H9 (cell line): ENCODE data around the gene RNF20. TPM values are rescaled to one million over a fixed set of nuclear protein-coding genes. Genes with fewer than 3 reads are reported as not detected.
A peak's percentile ranks its signal among the peaks of the same experiment; 100 is the strongest.

Experiments used
- DNase-seq: peaks from one replicate; pipeline ENCODE4 v3.0.0-alpha.2; 2017
- H2AFZ ChIP-seq: one replicate; pipeline ENCODE4 v1.6.1; 2013; ENCODE audit warnings: mild to moderate bottlenecking, low read length, control low read depth, moderate library complexity
- H2AK5ac ChIP-seq: 2 replicates; pipeline ENCODE4 v1.6.1; 2013; ENCODE audit warnings: low read length, control low read depth, mixed read lengths; ENCODE audit not compliant: insufficient read length
- H2BK120ac ChIP-seq: one replicate; pipeline ENCODE4 v1.6.1; 2013; ENCODE audit warnings: low read depth, mild to moderate bottlenecking, low read length, control low read depth, inconsistent platforms; ENCODE audit not compliant: poor library complexity, severe bottlenecking
- H2BK12ac ChIP-seq: 2 replicates; pipeline ENCODE4 v1.6.1; 2013; ENCODE audit warnings: low read length, control low read depth, mixed read lengths, low read depth; ENCODE audit not compliant: insufficient read length
- H2BK15ac ChIP-seq: 2 replicates; pipeline ENCODE4 v1.6.1; 2013; ENCODE audit warnings: low read depth, low read length, control low read depth
- H2BK20ac ChIP-seq: one replicate; pipeline ENCODE4 v1.6.1; 2013; ENCODE audit warnings: low read depth, mild to moderate bottlenecking, low read length, control low read depth, inconsistent platforms; ENCODE audit not compliant: poor library complexity, severe bottlenecking
- H2BK5ac ChIP-seq: 2 replicates; pipeline ENCODE4 v1.6.1; 2013; ENCODE audit warnings: low read length, control low read depth, mixed read lengths; ENCODE audit not compliant: insufficient read length
- H3K14ac ChIP-seq: 2 replicates; pipeline ENCODE4 v1.6.1; 2013; ENCODE audit warnings: low read length, control low read depth; ENCODE audit not compliant: insufficient read depth
- H3K18ac ChIP-seq: 2 replicates; pipeline ENCODE4 v1.6.1; 2013; ENCODE audit warnings: low read depth, mild to moderate bottlenecking, mixed read lengths, low read length, control low read depth; ENCODE audit not compliant: insufficient read length
- H3K23ac ChIP-seq: 2 replicates; pipeline ENCODE4 v1.6.1; 2013; ENCODE audit warnings: low read length, control low read depth, mixed read lengths, low read depth; ENCODE audit not compliant: insufficient read length
- H3K23me2 ChIP-seq: 2 replicates; pipeline ENCODE4 v1.6.1; 2013; ENCODE audit warnings: low read depth, mild to moderate bottlenecking, mixed read lengths, low read length, control low read depth; ENCODE audit not compliant: insufficient read length, poor library complexity, severe bottlenecking
- H3K27ac ChIP-seq: 2 replicates; pipeline ENCODE4 v1.5.1; 2013; ENCODE audit warnings: low read length, control low read depth, mixed read lengths, low read depth; ENCODE audit not compliant: insufficient read length
- H3K27me3 ChIP-seq: 2 replicates; pipeline ENCODE4 v1.6.1; 2013; ENCODE audit warnings: low read length, control low read depth, inconsistent platforms; ENCODE audit not compliant: insufficient read depth
- H3K4ac ChIP-seq: 2 replicates; pipeline ENCODE4 v1.6.1; 2013; ENCODE audit warnings: low read depth, mild to moderate bottlenecking, control low read depth, inconsistent platforms, low read length, moderate library complexity
- H3K4me1 ChIP-seq: 2 replicates; pipeline ENCODE4 v1.6.1; 2013; ENCODE audit warnings: low read length, control low read depth, inconsistent platforms; ENCODE audit not compliant: insufficient read depth
- H3K4me2 ChIP-seq: 2 replicates; pipeline ENCODE4 v1.6.1; 2013; ENCODE audit warnings: low read length, control low read depth, mixed read lengths; ENCODE audit not compliant: insufficient read length, insufficient read depth
- H3K56ac ChIP-seq: 2 replicates; pipeline ENCODE4 v1.6.1; 2013; ENCODE audit warnings: low read depth, mild to moderate bottlenecking, mixed read lengths, low read length, control low read depth; ENCODE audit not compliant: insufficient read length
- H3K79me1 ChIP-seq: 2 replicates; pipeline ENCODE4 v1.6.1; 2013; ENCODE audit warnings: low read depth, mild to moderate bottlenecking, moderate library complexity, low read length, control low read depth, inconsistent platforms; ENCODE audit not compliant: insufficient read depth, poor library complexity, severe bottlenecking
- H3K79me2 ChIP-seq: 2 replicates; pipeline ENCODE4 v1.6.1; 2013; ENCODE audit warnings: low read length, control low read depth, inconsistent platforms; ENCODE audit not compliant: insufficient read depth
- H3K9ac ChIP-seq: 2 replicates; pipeline ENCODE4 v1.6.1; 2013; ENCODE audit warnings: low read length, control low read depth, mixed read lengths; ENCODE audit not compliant: insufficient read length; ENCODE audit errors: extremely low read depth
- H3K9me3 ChIP-seq: one replicate; pipeline ENCODE4 v1.6.1; 2013; ENCODE audit warnings: low read depth, low read length, inconsistent platforms; ENCODE audit not compliant: control insufficient read depth
- H3T11ph ChIP-seq: one replicate; pipeline ENCODE4 v1.6.1; 2013; ENCODE audit warnings: mild to moderate bottlenecking, low read length, control low read depth, inconsistent platforms
- H4K20me1 ChIP-seq: one replicate; pipeline ENCODE4 v1.6.1; 2013; ENCODE audit not compliant: control insufficient read depth, insufficient read length, insufficient read depth
- H4K5ac ChIP-seq: 2 replicates; pipeline ENCODE4 v1.6.1; 2013; ENCODE audit warnings: low read depth, mild to moderate bottlenecking, mixed read lengths, low read length, control low read depth; ENCODE audit not compliant: insufficient read length
- H4K8ac ChIP-seq: replicated peaks from 2 replicates; pipeline ENCODE4 v1.6.1; 2013; ENCODE audit warnings: low read length, control low read depth, mixed read lengths, low read depth; ENCODE audit not compliant: insufficient read length
- H4K91ac ChIP-seq: 2 replicates; pipeline ENCODE4 v1.6.1; 2013; ENCODE audit warnings: low read depth, mild to moderate bottlenecking, moderate library complexity, mixed read lengths, low read length, control low read depth; ENCODE audit not compliant: insufficient read length
- H3K27ac Mint-ChIP-seq, 3 experiments: 2 replicates in 2 of 3; 3 replicates in 1 of 3; pipeline ENCODE4 v1.8.0; 2020 to 2021; ENCODE audit warnings: mixed read lengths in 3 of 3, mild to moderate bottlenecking in 1 of 3, moderate library complexity in 1 of 3
- H3K27me3 Mint-ChIP-seq: 2 replicates; pipeline ENCODE4 v1.8.0; 2021; ENCODE audit warnings: low read depth, mild to moderate bottlenecking, moderate library complexity, mixed read lengths
- H3K36me3 Mint-ChIP-seq, 3 experiments: 2 replicates in 2 of 3; 3 replicates in 1 of 3; pipeline ENCODE4 v1.8.0; 2020 to 2021; ENCODE audit warnings: low read depth in 3 of 3, mixed read lengths in 3 of 3; ENCODE audit not compliant: insufficient read depth in 1 of 3
- H3K4me1 Mint-ChIP-seq, 2 experiments: 2 replicates each; pipeline ENCODE4 v1.8.0; 2020; ENCODE audit warnings: mixed read lengths in 2 of 2
- H3K4me3 Mint-ChIP-seq, 2 experiments: 2 replicates in 1 of 2; 3 replicates in 1 of 2; pipeline ENCODE4 v1.8.0; 2020 to 2021; ENCODE audit warnings: mild to moderate bottlenecking in 2 of 2, mixed read lengths in 2 of 2, moderate library complexity in 1 of 2
- H3K9me3 Mint-ChIP-seq, 2 experiments: 2 replicates in 1 of 2; 3 replicates in 1 of 2; pipeline ENCODE4 v1.8.0; 2020; ENCODE audit warnings: mild to moderate bottlenecking in 2 of 2, mixed read lengths in 2 of 2, moderate library complexity in 1 of 2
- WGBS: extraction: QIAGEN DNeasy Blood & Tissue Kit; methylation state at CpG from one replicate; pipeline ENCODE4 v1.1.7; 2013; ENCODE audit warnings: missing lambda C conversion rate, low lambda C conversion rate, mixed read lengths; ENCODE audit not compliant: insufficient read length; ENCODE audit errors: extremely low coverage; 5-methylcytosine and 5-hydroxymethylcytosine counted together
- total RNA-seq: library from RNA; stranded (reverse); gene quantifications from 2 replicates; pipeline ENCODE4 v1.2.1, GENCODE V29; 2021
- TF ChIP-seq, protein P1 (sequence below): fragments of 200-600 bp; sonication (generic); conservative IDR thresholded peaks from 3 replicates; pipeline ENCODE4 v1.8.0; 2021; ENCODE audit warnings: antibody characterized with exemption, mild to moderate bottlenecking

RNF20 gene
- total RNA-seq, 1 experiment from 2014 or later, result 48.5 TPM

DNA sequence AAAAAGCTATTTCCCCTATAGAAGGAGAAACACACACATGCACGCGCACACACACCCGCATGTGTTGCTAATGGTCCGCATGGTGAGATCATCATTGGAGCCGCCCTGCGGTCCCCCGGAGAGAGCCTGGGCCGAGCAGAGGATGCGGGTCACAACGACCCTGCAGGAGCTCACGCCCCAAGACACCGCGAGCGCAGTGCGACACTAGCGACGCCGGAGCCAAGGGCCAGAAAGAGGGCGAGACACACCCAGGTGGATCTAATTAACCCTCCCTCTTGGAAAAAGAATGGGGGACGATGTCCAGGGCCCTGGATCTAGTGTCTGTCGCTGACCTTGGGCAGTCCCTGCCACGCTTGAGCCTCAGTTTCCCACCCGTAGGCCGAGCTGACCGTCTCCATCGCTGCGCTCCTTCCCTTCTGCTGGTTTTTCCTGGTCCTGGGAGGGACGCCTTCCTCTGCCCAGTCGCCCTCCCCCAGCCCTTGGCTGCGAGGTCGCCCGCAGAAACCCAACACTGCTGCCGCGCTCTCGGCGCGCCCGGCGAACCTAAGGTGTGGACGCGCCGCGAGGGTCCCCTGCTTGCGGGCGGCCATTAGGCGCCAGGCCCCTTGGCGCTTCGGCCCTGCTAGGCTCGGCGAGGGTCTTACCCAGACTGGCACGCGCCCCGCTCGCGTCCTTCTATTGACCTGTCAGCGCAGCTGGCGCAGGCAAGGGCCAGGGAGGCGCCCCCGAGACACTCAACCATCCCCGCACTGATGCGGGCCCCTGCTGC lies 47.5 kb upstream of the RNF20 start:
- peak overlapping the region; percentile 79 for H3K18ac ChIP-seq
- H2BK12ac ChIP-seq, result no peak overlapping the region
- no peak overlapping the region for H4K91ac ChIP-seq
- H3K4ac ChIP-seq, result no peak overlapping the region
- H3K14ac ChIP-seq, result peak overlapping the region; percentile 83
- no CpG with 5 or more reads among the region's 61 CpGs for WGBS
- peak overlapping the region; percentile 59 for H3K4me2 ChIP-seq
- no peaks in the 10 kb centered on the region for H3K4me1 ChIP-seq
- H3K9me3 ChIP-seq, result no peaks in the 10 kb centered on the region
- no peaks in the 10 kb centered on the region for H3K9me3 Mint-ChIP-seq
- H3K4me3 Mint-ChIP-seq, result peak overlapping the region; percentile 87 to 92
- no peaks in the 10 kb centered on the region for H3K27me3 ChIP-seq
- peak overlapping the region; percentile 66 for H3K9ac ChIP-seq
- H4K5ac ChIP-seq, result no peak overlapping the region
- peaks cover 0 to 1% (median 0%) of the 10 kb centered on the region in 3 experiments; a peak in 1 of 7 replicates for H3K36me3 Mint-ChIP-seq
- no peaks in the 10 kb centered on the region for H3K79me1 ChIP-seq
- no peak overlapping the region for H2BK15ac ChIP-seq
- no peaks in the 10 kb centered on the region for H4K20me1 ChIP-seq
- peak; percentile 75 for DNase-seq
- no peak overlapping the region for H3K23ac ChIP-seq
- H2BK20ac ChIP-seq, result no peak overlapping the region
- H3K79me2 ChIP-seq, result no peaks in the 10 kb centered on the region
- no peak overlapping the region for H2BK120ac ChIP-seq
- H2AK5ac ChIP-seq, result no peak overlapping the region
- H3K27ac ChIP-seq, result no peak overlapping the region
- H3K27ac Mint-ChIP-seq, result peak overlapping the region in 1 of 3 experiments; percentile 58; a peak in 1 of 7 replicates
- H3K56ac ChIP-seq, result no peak overlapping the region
- TF ChIP-seq, protein P1, sequence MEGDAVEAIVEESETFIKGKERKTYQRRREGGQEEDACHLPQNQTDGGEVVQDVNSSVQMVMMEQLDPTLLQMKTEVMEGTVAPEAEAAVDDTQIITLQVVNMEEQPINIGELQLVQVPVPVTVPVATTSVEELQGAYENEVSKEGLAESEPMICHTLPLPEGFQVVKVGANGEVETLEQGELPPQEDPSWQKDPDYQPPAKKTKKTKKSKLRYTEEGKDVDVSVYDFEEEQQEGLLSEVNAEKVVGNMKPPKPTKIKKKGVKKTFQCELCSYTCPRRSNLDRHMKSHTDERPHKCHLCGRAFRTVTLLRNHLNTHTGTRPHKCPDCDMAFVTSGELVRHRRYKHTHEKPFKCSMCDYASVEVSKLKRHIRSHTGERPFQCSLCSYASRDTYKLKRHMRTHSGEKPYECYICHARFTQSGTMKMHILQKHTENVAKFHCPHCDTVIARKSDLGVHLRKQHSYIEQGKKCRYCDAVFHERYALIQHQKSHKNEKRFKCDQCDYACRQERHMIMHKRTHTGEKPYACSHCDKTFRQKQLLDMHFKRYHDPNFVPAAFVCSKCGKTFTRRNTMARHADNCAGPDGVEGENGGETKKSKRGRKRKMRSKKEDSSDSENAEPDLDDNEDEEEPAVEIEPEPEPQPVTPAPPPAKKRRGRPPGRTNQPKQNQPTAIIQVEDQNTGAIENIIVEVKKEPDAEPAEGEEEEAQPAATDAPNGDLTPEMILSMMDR, result no peak
- no peak overlapping the region for H2BK5ac ChIP-seq
- H3K23me2 ChIP-seq, result peaks cover 11% of the 10 kb centered on the region
- no peak overlapping the region for H3T11ph ChIP-seq
- H4K8ac ChIP-seq, result no peak overlapping the region
- no peak overlapping the region for H2AFZ ChIP-seq
- peaks cover 17 to 20% of the 10 kb centered on the region in 2 experiments for H3K4me1 Mint-ChIP-seq
- H3K27me3 Mint-ChIP-seq, result peaks cover 12% of the 10 kb centered on the region
